ENCODE data around the gene MTHFR.

The MTHFR gene

GRCh38 chr1:11805422-11806306 lies at the start of gene MTHFR, which contains the start of gene CLCN6:
MTHFR (minus strand) TSS chr1:11805964; CDS start chr1:11803116, 2,848 bp downstream.
CLCN6 (plus strand) TSS chr1:11806191; CDS start chr1:11806263, 72 bp downstream.
- no peak for TF ChIP-seq JUND (IDR thresholded peaks at IDR 0.05; ENCODE audit: low read depth)
- DNase-seq (ENCODE audit: low read depth in 1 of 2, low spot score in 1 of 2): peak; percentile 94 to 98
- in situ Hi-C loops (cut with HindIII; ENCODE audit: low pct_unique_long_range_greater_than_20kb, low sequenced_read_pairs): no loop called here

GRCh38 chr1:11855430-11855829 lies 49.7 kb upstream of the MTHFR start:
- in situ Hi-C loops (cut with HindIII; ENCODE audit: low pct_unique_long_range_greater_than_20kb, low sequenced_read_pairs): no loop called here
- TF ChIP-seq JUND (IDR thresholded peaks at IDR 0.05; ENCODE audit: low read depth): no peak
- DNase-seq (ENCODE audit: low read depth in 1 of 2, low spot score in 1 of 2): no peak

- DNase-seq (ENCODE audit: low read depth in 1 of 2, low spot score in 1 of 2): no peak
- in situ Hi-C loops (cut with HindIII; ENCODE audit: low pct_unique_long_range_greater_than_20kb, low sequenced_read_pairs): no loop called here
- TF ChIP-seq JUND (IDR thresholded peaks at IDR 0.05; ENCODE audit: low read depth): no peak
Measured at GRCh38 chr1:11854519-11854918, 48.8 kb upstream of the MTHFR start.

GRCh38 chr1:11851180-11851579 lies 45.4 kb upstream of the MTHFR start:
- in situ Hi-C loops (cut with HindIII; ENCODE audit: low pct_unique_long_range_greater_than_20kb, low sequenced_read_pairs): no loop called here
- no peak for DNase-seq (ENCODE audit: low read depth in 1 of 2, low spot score in 1 of 2)

GRCh38 chr1:11850156-11850555 lies 44.4 kb upstream of the MTHFR start:
- in situ Hi-C loops (cut with HindIII; ENCODE audit: low pct_unique_long_range_greater_than_20kb, low sequenced_read_pairs): no loop called here
- no peak for DNase-seq (ENCODE audit: low read depth in 1 of 2, low spot score in 1 of 2)
- TF ChIP-seq JUND (IDR thresholded peaks at IDR 0.05; ENCODE audit: low read depth): no peak

More at GRCh38 chr1:11851180-11851579, 45.4 kb upstream of the MTHFR start:
- TF ChIP-seq JUND (IDR thresholded peaks at IDR 0.05; ENCODE audit: low read depth): no peak

- DNase-seq (ENCODE audit: low read depth in 1 of 2, low spot score in 1 of 2): no peak
- no peak for TF ChIP-seq JUND (IDR thresholded peaks at IDR 0.05; ENCODE audit: low read depth)
- in situ Hi-C loops (cut with HindIII; ENCODE audit: low pct_unique_long_range_greater_than_20kb, low sequenced_read_pairs): no loop called here
Measured at GRCh38 chr1:11848373-11848700, 42.6 kb upstream of the MTHFR start.

GRCh38 chr1:11847667-11848372 lies 42.1 kb upstream of the MTHFR start, which contains the start of gene NPPA:
NPPA (minus strand) TSS chr1:11847783; CDS start chr1:11847684, 99 bp downstream.
- no peak for DNase-seq (ENCODE audit: low read depth in 1 of 2, low spot score in 1 of 2)
- in situ Hi-C loops (cut with HindIII; ENCODE audit: low pct_unique_long_range_greater_than_20kb, low sequenced_read_pairs): no loop called here
- no peak for TF ChIP-seq JUND (IDR thresholded peaks at IDR 0.05; ENCODE audit: low read depth)

- TF ChIP-seq JUND (IDR thresholded peaks at IDR 0.05; ENCODE audit: low read depth): no peak
- peak; percentile 40 to 53 for DNase-seq (ENCODE audit: low read depth in 1 of 2, low spot score in 1 of 2)
- in situ Hi-C loops (cut with HindIII; ENCODE audit: low pct_unique_long_range_greater_than_20kb, low sequenced_read_pairs): no loop called here
Measured at GRCh38 chr1:11845641-11846335, 40.0 kb upstream of the MTHFR start.

GRCh38 chr1:11842154-11843041 lies 36.6 kb upstream of the MTHFR start:
- no peak for TF ChIP-seq JUND (IDR thresholded peaks at IDR 0.05; ENCODE audit: low read depth)
- in situ Hi-C loops (cut with HindIII; ENCODE audit: low pct_unique_long_range_greater_than_20kb, low sequenced_read_pairs): no loop called here
- DNase-seq (ENCODE audit: low read depth in 1 of 2, low spot score in 1 of 2): no peak

GRCh38 chr1:11841245-11842153 lies 35.7 kb upstream of the MTHFR start:
- in situ Hi-C loops (cut with HindIII; ENCODE audit: low pct_unique_long_range_greater_than_20kb, low sequenced_read_pairs): no loop called here
- TF ChIP-seq JUND (IDR thresholded peaks at IDR 0.05; ENCODE audit: low read depth): no peak
- no peak for DNase-seq (ENCODE audit: low read depth in 1 of 2, low spot score in 1 of 2)

All from T47D (cell line).